ENCODE results near the gene GRIN2C.

GRIN2C gene

DNA sequence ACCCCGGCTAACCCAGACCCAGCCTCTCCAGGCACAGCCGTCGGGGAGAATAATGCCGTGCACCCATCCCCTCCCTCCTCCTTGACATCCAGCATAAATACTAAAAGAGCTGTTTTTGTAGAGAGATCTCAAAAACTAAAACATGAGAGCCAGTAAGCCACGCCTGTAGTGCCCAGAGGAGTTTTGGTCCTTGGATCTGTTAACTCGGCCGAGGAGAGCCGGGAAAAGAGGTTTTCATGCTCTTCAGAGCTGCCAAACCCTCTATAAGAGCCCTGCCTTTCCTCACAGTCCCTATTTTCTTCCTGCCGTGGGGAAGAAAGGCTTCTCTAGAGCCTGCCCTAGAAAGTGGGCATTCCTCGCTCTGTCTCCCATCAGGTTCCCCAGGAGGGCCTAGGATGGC lies 53.4 kb downstream of the GRIN2C start:
- TF ChIP-seq EZH2phosphoT487 (conservative IDR thresholded peaks at IDR 0.05; ENCODE audit: low read length) = no peak
- no peak for TF ChIP-seq CTCF (IDR thresholded peaks at IDR 0.05; ENCODE audit: insufficient read depth, low read length, poor library complexity, severe bottlenecking)
- H3K9me2 ChIP-seq (replicated peaks; ENCODE audit: insufficient read depth, low read length) = no peaks in the 10 kb centered on the region
- H3K79me2 ChIP-seq (ENCODE audit: insufficient read depth, low read length) = no peaks in the 10 kb centered on the region
- no peaks in the 10 kb centered on the region for H3K27me3 ChIP-seq (ENCODE audit: low read length)
- H3K27ac ChIP-seq (ENCODE audit: low read depth, low read length) = no peak overlapping the region
- H3K36me3 ChIP-seq (ENCODE audit: low read length) = no peaks in the 10 kb centered on the region
- no peak overlapping the region for H2AFZ ChIP-seq (ENCODE audit: low read depth, low read length, severe bottlenecking)
- no peaks in the 10 kb centered on the region for H4K20me1 ChIP-seq (ENCODE audit: low read depth, low read length)
- no peak overlapping the region for H3K4me2 ChIP-seq (ENCODE audit: low read depth, low read length, poor library complexity, severe bottlenecking)
- H3F3A ChIP-seq (ENCODE audit: insufficient read depth) = no peaks in the 10 kb centered on the region
- no peak overlapping the region for H3K4me3 ChIP-seq (ENCODE audit: insufficient read depth, low read length, poor library complexity, severe bottlenecking)
- H3K9ac ChIP-seq (ENCODE audit: low read length) = no peak overlapping the region
- no peaks in the 10 kb centered on the region for H3K9me3 ChIP-seq (ENCODE audit: insufficient read depth, low read length)

DNA sequence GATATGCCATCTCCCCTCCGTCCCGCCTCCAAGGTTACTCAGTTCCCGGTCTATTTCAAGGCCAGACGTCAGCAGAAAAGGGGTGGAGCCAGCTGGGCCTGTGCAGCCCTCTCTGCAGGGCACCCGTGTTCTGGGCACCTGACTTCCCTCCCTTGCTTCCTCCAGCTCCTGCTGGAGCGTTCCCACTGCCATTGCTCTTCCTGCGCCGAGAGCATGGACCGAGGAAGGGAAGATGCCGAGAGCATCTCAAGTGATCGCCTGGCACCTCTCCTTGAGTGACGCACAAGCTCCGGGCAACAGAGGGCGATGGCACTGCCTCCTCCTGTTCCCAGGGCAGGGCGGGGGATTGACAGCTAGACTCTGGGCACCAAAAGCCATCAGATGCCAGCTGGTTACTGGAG lies 54.1 kb downstream of the GRIN2C start:
- Histone ChIP-seq H3F3A (ENCODE audit: insufficient read depth) (no peaks in the 10 kb centered on the region), H3K9me3 (ENCODE audit: insufficient read depth, low read length) (no peaks in the 10 kb centered on the region), H3K9ac (ENCODE audit: low read length) (no peak overlapping the region), H3K4me3 (ENCODE audit: insufficient read depth, low read length, poor library complexity, severe bottlenecking) (no peak overlapping the region), H3K9me2 (replicated peaks; ENCODE audit: insufficient read depth, low read length) (no peaks in the 10 kb centered on the region), H3K79me2 (ENCODE audit: insufficient read depth, low read length) (no peaks in the 10 kb centered on the region), H3K27ac (ENCODE audit: low read depth, low read length) (no peak overlapping the region), H3K36me3 (ENCODE audit: low read length) (no peaks in the 10 kb centered on the region), H3K4me2 (ENCODE audit: low read depth, low read length, poor library complexity, severe bottlenecking) (no peak overlapping the region), H3K27me3 (ENCODE audit: low read length) (no peaks in the 10 kb centered on the region), H4K20me1 (ENCODE audit: low read depth, low read length) (no peaks in the 10 kb centered on the region), H2AFZ (ENCODE audit: low read depth, low read length, severe bottlenecking) (no peak overlapping the region)
- TF ChIP-seq EZH2phosphoT487 (conservative IDR thresholded peaks at IDR 0.05; ENCODE audit: low read length) (no peak), CTCF (IDR thresholded peaks at IDR 0.05; ENCODE audit: insufficient read depth, low read length, poor library complexity, severe bottlenecking) (no peak)

DNA sequence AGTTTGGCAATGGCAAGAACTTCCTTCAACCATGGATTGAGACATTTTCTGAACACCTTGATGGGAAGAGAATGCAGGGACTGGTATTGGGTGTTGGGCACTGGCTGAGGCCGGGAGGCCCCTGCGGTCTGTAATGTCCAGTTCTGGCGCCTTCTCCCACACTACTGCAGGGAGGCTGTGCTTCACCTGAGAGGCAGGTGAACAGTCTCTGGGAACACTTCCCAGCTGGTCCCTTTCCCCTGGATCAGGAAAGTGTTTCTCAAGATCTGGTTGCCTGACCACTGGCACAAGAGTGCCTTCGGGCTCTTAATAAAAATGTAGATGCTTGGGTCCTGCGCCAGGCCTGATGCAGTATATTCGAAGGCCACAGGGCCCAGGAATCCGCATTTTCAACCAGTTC lies 55.0 kb downstream of the GRIN2C start:
- Histone ChIP-seq H2AFZ (ENCODE audit: low read depth, low read length, severe bottlenecking) (no peak overlapping the region), H3K4me2 (ENCODE audit: low read depth, low read length, poor library complexity, severe bottlenecking) (no peak overlapping the region), H3K27me3 (ENCODE audit: low read length) (no peaks in the 10 kb centered on the region), H3K36me3 (ENCODE audit: low read length) (no peaks in the 10 kb centered on the region), H3K9me2 (replicated peaks; ENCODE audit: insufficient read depth, low read length) (no peaks in the 10 kb centered on the region), H3F3A (ENCODE audit: insufficient read depth) (no peaks in the 10 kb centered on the region), H3K4me3 (ENCODE audit: insufficient read depth, low read length, poor library complexity, severe bottlenecking) (no peak overlapping the region), H3K79me2 (ENCODE audit: insufficient read depth, low read length) (no peaks in the 10 kb centered on the region), H3K9me3 (ENCODE audit: insufficient read depth, low read length) (no peaks in the 10 kb centered on the region), H4K20me1 (ENCODE audit: low read depth, low read length) (no peaks in the 10 kb centered on the region), H3K27ac (ENCODE audit: low read depth, low read length) (no peak overlapping the region), H3K9ac (ENCODE audit: low read length) (no peak overlapping the region)
- TF ChIP-seq CTCF (IDR thresholded peaks at IDR 0.05; ENCODE audit: insufficient read depth, low read length, poor library complexity, severe bottlenecking) = no peak

- H3K9me2 ChIP-seq (replicated peaks; ENCODE audit: insufficient read depth, low read length) = no peaks in the 10 kb centered on the region
- no peak overlapping the region for H3K9ac ChIP-seq (ENCODE audit: low read length)
- H4K20me1 ChIP-seq (ENCODE audit: low read depth, low read length) = no peaks in the 10 kb centered on the region
- H3K27me3 ChIP-seq (ENCODE audit: low read length) = no peaks in the 10 kb centered on the region
- no peaks in the 10 kb centered on the region for H3K36me3 ChIP-seq (ENCODE audit: low read length)
- no peak overlapping the region for H3K4me2 ChIP-seq (ENCODE audit: low read depth, low read length, poor library complexity, severe bottlenecking)
- TF ChIP-seq EZH2phosphoT487 (conservative IDR thresholded peaks at IDR 0.05; ENCODE audit: low read length) = no peak
- no peak for TF ChIP-seq CTCF (IDR thresholded peaks at IDR 0.05; ENCODE audit: insufficient read depth, low read length, poor library complexity, severe bottlenecking)
- no peak overlapping the region for H2AFZ ChIP-seq (ENCODE audit: low read depth, low read length, severe bottlenecking)
- H3K9me3 ChIP-seq (ENCODE audit: insufficient read depth, low read length) = no peaks in the 10 kb centered on the region
- H3K79me2 ChIP-seq (ENCODE audit: insufficient read depth, low read length) = no peaks in the 10 kb centered on the region
- no peak overlapping the region for H3K4me3 ChIP-seq (ENCODE audit: insufficient read depth, low read length, poor library complexity, severe bottlenecking)
- H3F3A ChIP-seq (ENCODE audit: insufficient read depth) = no peaks in the 10 kb centered on the region
- H3K27ac ChIP-seq (ENCODE audit: low read depth, low read length) = no peak overlapping the region
Measured at GRCh38 chr17:74803971-74804370, 55.7 kb downstream of the GRIN2C start.

All from SU-DHL-6 (cell line).